Gastrocnemius medialis (tissue), 4 donors: Measurements from ENCODE around the gene ARHGAP6. TPM values are rescaled to one million over a fixed set of nuclear protein-coding genes. Genes with fewer than 3 reads are reported as not detected.
A peak's percentile ranks its signal among the peaks of the same experiment; 100 is the strongest.

Source experiments
- ATAC-seq, 2 donors: fragments of 150-250 bp; one replicate each; pipeline ENCODE4 v1.9.1; 2016
- DNase-seq, 2 donors: peaks; one replicate each; pipeline ENCODE4 v3.0.0-alpha.2; 2019
- H3K27ac ChIP-seq, 4 donors: fragments of 200-600 bp; sonication (generic); 1 replicate in 1 of 4; 2 replicates in 3 of 4; pipeline ENCODE4 v1.5.1; 2016 to 2018; ENCODE audit warnings: mild to moderate bottlenecking in 2 of 4, moderate library complexity in 1 of 4
- H3K27me3 ChIP-seq, 3 donors: fragments of 200-600 bp; sonication (generic) in 2 of 3; 1 replicate in 1 of 3; 2 replicates in 2 of 3; pipeline versions ENCODE4 v1.5.1 to v1.6.0; 2016 to 2019; ENCODE audit warnings: mild to moderate bottlenecking in 1 of 3, moderate library complexity in 1 of 3
- H3K36me3 ChIP-seq, 2 donors: fragments of 200-600 bp; sonication (generic) in 1 of 2; one replicate each; pipeline ENCODE4 v1.5.1; 2017 to 2018
- H3K4me1 ChIP-seq, 2 donors: fragments of 200-600 bp; sonication (generic) in 1 of 2; one replicate each; pipeline ENCODE4 v1.5.1; 2016 to 2017; ENCODE audit warnings: mild to moderate bottlenecking in 2 of 2
- H3K4me3 ChIP-seq, 4 donors: fragments of 200-600 bp; sonication (generic) in 3 of 4; 1 replicate in 1 of 4; 2 replicates in 3 of 4; pipeline ENCODE4 v1.5.1; 2016 to 2019; ENCODE audit warnings: mild to moderate bottlenecking in 2 of 4
- H3K9me3 ChIP-seq, 3 donors: fragments of 200-600 bp; sonication (generic) in 2 of 3; 1 replicate in 1 of 3; 2 replicates in 2 of 3; pipeline ENCODE4 v1.5.1; 2016 to 2019
- CTCF ChIP-seq, 5 experiments: fragments of 450-650 bp in 3 of 5; fragments of 200-600 bp in 2 of 5; sonication (generic) in 2 of 5; IDR thresholded peaks in 4 of 5; conservative IDR thresholded peaks in 1 of 5; 1 replicate in 4 of 5; 2 replicates in 1 of 5; pipeline ENCODE4 v1.5.1; 2016 to 2019; ENCODE audit warnings: antibody characterized with exemption in 5 of 5, mild to moderate bottlenecking in 3 of 5, moderate library complexity in 3 of 5
- POLR2A ChIP-seq, 2 donors: fragments of 450-650 bp; IDR thresholded peaks; one replicate each; pipeline ENCODE4 v1.6.1; 2017; ENCODE audit warnings: antibody characterized with exemption in 2 of 2, mild to moderate bottlenecking in 2 of 2, moderate library complexity in 2 of 2
- in situ Hi-C, 4 donors: fragments of 200-750 bp; cut with MboI; loops; one replicate each; pipeline versions ENCODE4 v1.15.0 to v1.8.0; 2017; ENCODE audit warnings: low sequenced_read_pairs in 4 of 4
- intact Hi-C: fragments of 100-400 bp; cut with DNase I; formaldehyde crosslinking; loops from one replicate; pipeline ENCODE4 v1.15.1; 2023; ENCODE audit warnings: low total_unique reads
- total RNA-seq, 4 donors: library from RNA; depleted of rRNA; stranded (reverse); fragments of >200 nt; gene quantifications; one replicate each; pipeline versions ENCODE4 v1.1.0 to v1.2.3, GENCODE V29; 2016

Gene ARHGAP6
- total RNA-seq, 4 donors from 2014 or later = 10.7 to 18.0 (median 14.9) TPM

GRCh38 chrX:11197671-11198070 is 468.0 kb downstream of the ARHGAP6 start:
- Histone ChIP-seq H3K27me3 (no peaks in the 10 kb centered on the region), H3K4me1 (peaks cover 0 to 9% of the 10 kb centered on the region in 2 donors), H3K9me3 (no peaks in the 10 kb centered on the region), H3K4me3 (no peak overlapping the region), H3K36me3 (no peaks in the 10 kb centered on the region), H3K27ac (no peak overlapping the region)
- TF ChIP-seq POLR2A (IDR thresholded peaks at IDR 0.05) = no peak
- TF ChIP-seq CTCF (IDR thresholded peaks at IDR 0.05 in 4 of 5, conservative IDR thresholded peaks at IDR 0.05 in 1 of 5) = no peak
- in situ Hi-C loops = no loop called here
- no peak for DNase-seq
- no peak for ATAC-seq
- intact Hi-C loops = no loop called here

GRCh38 chrX:11196476-11196875 is 469.2 kb downstream of the ARHGAP6 start:
- Histone ChIP-seq H3K27ac (no peak overlapping the region), H3K4me3 (no peak overlapping the region), H3K9me3 (no peaks in the 10 kb centered on the region), H3K4me1 (peaks cover 0 to 9% of the 10 kb centered on the region in 2 donors), H3K36me3 (no peaks in the 10 kb centered on the region), H3K27me3 (no peaks in the 10 kb centered on the region)
- TF ChIP-seq POLR2A (IDR thresholded peaks at IDR 0.05) = no peak
- no peak for ATAC-seq
- in situ Hi-C loops = no loop called here
- intact Hi-C loops = no loop called here
- no peak for DNase-seq

- TF ChIP-seq CTCF (IDR thresholded peaks at IDR 0.05 in 4 of 5, conservative IDR thresholded peaks at IDR 0.05 in 1 of 5) (no peak), POLR2A (IDR thresholded peaks at IDR 0.05) (no peak)
- DNase-seq (peak in 1 of 2 donors; percentile 12), ATAC-seq (no peak)
- Histone ChIP-seq H3K9me3 (no peaks in the 10 kb centered on the region), H3K4me3 (no peak overlapping the region), H3K27me3 (no peaks in the 10 kb centered on the region), H3K36me3 (no peaks in the 10 kb centered on the region), H3K27ac (peak overlapping the region in 3 of 4 donors; percentile 37 to 56 (median 43)), H3K4me1 (peaks cover 0 to 9% of the 10 kb centered on the region in 2 donors)
- intact Hi-C loops = no loop called here
- in situ Hi-C loops = no loop called here
Measured at GRCh38 chrX:11193035-11193469, 472.7 kb downstream of the ARHGAP6 start.

GRCh38 chrX:11190745-11191510 is 474.8 kb downstream of the ARHGAP6 start:
- no peak for TF ChIP-seq POLR2A (IDR thresholded peaks at IDR 0.05)
- no peak for TF ChIP-seq CTCF (IDR thresholded peaks at IDR 0.05 in 4 of 5, conservative IDR thresholded peaks at IDR 0.05 in 1 of 5)
- in situ Hi-C loops (no loop called here), intact Hi-C loops (no loop called here)
- H3K9me3 ChIP-seq = no peaks in the 10 kb centered on the region
- no peak overlapping the region for H3K4me3 ChIP-seq
- H3K36me3 ChIP-seq = no peaks in the 10 kb centered on the region
- ATAC-seq (no peak), DNase-seq (no peak)
- no peak overlapping the region for H3K27ac ChIP-seq
- no peaks in the 10 kb centered on the region for H3K27me3 ChIP-seq
- H3K4me1 ChIP-seq = peaks cover 0 to 9% of the 10 kb centered on the region in 2 donors

GRCh38 chrX:11189097-11189496 is 476.6 kb downstream of the ARHGAP6 start:
- intact Hi-C loops (no loop called here), in situ Hi-C loops (no loop called here)
- no peaks in the 10 kb centered on the region for H3K27me3 ChIP-seq
- peaks cover 0 to 9% of the 10 kb centered on the region in 2 donors for H3K4me1 ChIP-seq
- no peak overlapping the region for H3K27ac ChIP-seq
- DNase-seq (no peak), ATAC-seq (no peak)
- no peak for TF ChIP-seq POLR2A (IDR thresholded peaks at IDR 0.05)
- no peak for TF ChIP-seq CTCF (IDR thresholded peaks at IDR 0.05 in 4 of 5, conservative IDR thresholded peaks at IDR 0.05 in 1 of 5)
- no peaks in the 10 kb centered on the region for H3K9me3 ChIP-seq
- no peaks in the 10 kb centered on the region for H3K36me3 ChIP-seq
- no peak overlapping the region for H3K4me3 ChIP-seq
